OCI-M2 (cell line): ENCODE data around the gene CT45A9.
"Not testable (repeated sequence)": the region's sequence is repeated elsewhere in the genome, so short reads cannot be mapped to it uniquely, and the experiment has no call there.

Experiments used
- DNase-seq: peaks from one replicate; lab custom pipeline; 2025; ENCODE audit not compliant: unreplicated experiment; lab: John Stamatoyannopoulos, UW

The CT45A9 gene

DNA sequence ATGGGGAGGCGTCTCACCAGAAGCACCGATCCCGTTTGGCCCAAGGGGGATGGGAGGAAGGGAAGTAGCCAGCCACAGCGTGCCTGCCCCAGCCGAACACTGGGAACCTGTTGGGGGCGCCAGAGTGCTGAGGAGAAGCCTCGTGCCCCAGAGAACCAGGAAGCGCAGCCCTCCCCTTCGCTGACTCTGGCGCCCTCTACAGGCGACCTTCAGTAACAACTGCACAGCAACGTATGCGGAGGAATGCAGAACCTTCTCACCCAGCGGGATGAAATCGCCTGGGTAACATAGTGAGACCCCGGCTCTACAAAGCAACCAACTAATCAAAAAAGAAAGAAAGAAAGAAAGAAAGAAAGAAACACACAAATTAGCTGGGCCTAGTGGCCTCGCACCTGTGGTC, at the start of gene CT45A9:
Gene CT45A9, minus strand, starts transcription at position 101 of the 400 bp plus-strand sequence. CDS start 3,751 bp downstream, outside the sequence.
- not testable (repeated sequence) for DNase-seq

DNA sequence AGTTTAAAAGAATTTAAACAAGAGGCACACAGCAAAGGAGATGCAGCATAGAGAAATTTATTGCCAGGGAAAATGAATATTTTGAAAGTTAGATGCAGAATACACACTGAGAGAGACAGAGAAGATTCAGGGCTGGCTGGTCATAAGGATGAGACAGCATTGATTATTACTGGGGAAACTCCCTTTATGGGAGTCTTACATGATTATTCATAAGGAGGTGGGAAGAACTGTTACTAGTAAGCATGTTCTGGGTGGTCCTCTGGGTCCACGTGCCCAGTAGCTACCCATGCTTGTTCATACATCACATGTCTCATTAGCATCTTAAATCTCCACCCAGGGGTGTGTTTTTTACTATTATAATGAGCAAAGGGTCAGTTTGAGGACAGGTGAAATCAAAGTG, 48.9 kb upstream of the CT45A9 start:
- not testable (repeated sequence) for DNase-seq

- DNase-seq = no peak
Measured at GRCh38 chrX:135914404-135914803, 42.8 kb upstream of the CT45A9 start.

DNA sequence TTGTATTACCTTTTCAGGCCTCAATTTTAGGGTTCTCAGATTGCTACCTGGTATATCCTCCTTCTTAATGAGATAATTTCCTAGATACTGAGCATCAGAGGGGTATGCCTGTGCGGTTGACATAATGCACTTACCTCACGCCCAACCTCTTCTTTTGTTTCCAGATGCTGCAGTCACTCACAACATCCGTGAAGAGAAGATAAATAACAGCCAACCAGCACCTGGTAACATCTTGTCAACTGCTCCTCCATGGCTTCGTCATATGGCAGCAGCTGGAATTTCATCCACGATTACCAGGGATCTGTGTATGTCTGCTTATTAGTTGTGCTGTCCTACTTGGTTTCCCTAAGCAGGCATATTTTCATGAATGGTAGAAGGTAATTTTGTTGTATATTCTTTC, 38.6 kb upstream of the CT45A9 start:
- no peak for DNase-seq

DNA sequence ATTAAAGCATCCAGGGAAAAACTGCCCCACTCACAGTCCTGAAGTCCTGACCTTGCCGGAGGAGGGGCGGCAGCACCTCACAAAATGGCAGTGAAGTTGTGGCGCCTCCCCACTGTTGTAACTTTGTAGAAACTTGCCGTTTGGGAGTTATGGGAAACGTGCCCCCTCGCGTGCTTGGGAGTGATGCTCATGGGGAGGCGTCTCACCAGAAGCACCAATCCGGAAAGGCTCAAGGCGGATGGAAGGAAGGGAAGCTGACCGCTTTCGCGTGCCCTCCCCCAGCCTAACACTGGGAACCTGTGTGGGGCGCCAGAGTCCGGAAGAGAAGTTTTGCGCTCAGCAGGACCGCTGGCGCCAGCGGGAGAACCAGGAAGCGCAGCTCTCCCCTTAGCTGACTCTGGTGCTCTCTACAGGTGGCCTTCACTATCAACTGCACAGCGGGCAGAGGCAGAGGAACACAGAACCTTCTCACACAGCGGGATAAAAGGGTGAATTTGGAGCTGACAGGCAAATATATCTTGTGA, 21.7 kb upstream of the CT45A9 start, which contains the start of the genes CT45A10 and SAGE1:
Gene CT45A10, minus strand, starts transcription at position 151 of the 524 bp plus-strand sequence. CDS start 8,100 bp downstream, outside the sequence.
Gene SAGE1, plus strand, starts transcription at position 423 of the 524 bp plus-strand sequence. CDS start 2,527 bp downstream, outside the sequence.
- no peak for DNase-seq

- no peak for DNase-seq
Measured at GRCh38 chrX:135892781-135893180, 21.2 kb upstream of the CT45A9 start.

DNA sequence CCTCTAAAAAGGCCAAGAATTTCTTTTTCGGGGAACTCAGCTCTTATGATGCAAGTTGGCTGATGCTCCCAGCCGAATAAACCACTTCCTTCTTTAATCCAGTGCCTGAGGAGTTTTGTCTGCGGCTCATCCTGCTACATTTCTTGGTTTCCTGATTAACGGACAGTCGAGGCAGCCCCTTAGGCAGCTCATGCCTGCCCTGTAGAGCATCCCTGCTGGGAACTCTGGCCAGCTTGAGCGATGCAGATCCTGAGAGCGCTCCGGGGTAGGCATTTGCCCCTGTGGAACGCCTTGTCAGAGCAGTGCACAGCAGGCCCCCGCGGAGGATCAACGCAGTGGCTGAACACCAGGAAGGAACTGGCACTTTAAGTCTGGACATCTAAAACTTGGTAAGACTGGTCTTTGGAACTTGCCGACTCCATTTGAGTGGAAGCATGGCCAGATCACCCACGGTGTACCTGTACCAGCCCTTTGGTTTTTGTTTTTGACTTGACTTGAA, 18.5 kb upstream of the CT45A9 start:
- DNase-seq = no peak

DNA sequence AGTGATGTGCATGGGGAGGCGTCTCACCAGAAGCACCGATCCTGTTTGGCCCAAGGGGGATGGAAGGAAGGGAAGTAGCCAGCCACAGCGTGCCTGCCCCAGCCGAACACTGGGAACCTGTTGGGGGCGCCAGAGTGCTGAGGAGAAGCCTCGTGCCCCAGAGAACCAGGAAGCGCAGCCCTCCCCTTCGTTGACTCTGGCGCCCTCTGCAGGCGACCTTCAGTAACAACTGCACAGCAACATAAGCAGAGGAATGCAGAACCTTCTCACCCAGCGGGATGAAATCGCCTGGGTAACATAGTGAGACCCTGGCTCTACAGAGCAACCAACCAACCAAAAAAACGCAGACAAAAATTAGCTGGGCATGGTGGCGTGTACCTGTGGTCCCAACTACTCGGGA, 17.4 kb upstream of the CT45A9 start:
- DNase-seq = not testable (repeated sequence)

- DNase-seq = not testable (repeated sequence)
Measured at GRCh38 chrX:135888230-135888629, 16.6 kb upstream of the CT45A9 start.

DNA sequence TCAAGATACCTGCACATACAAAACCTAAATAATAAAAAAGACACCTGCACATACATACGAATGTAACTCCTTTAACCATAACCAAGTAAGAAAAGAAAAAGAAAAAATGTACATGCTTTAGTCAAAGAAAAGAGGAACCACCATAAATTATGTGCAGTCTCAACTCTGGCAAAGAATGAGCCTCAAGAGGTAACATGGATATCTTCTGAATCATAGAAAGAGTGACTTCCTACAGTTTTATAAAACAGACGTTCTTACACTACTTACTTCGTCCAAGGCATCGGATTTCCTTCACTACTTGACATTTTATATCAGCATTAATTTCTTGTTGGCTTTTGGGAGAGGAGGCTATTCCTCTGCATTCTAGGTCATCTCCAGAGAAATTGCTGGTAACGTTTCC, 11.1 kb upstream of the CT45A9 start:
- DNase-seq = not testable (repeated sequence)

- not testable (repeated sequence) for DNase-seq
Measured at GRCh38 chrX:135854438-135854837, 17.2 kb downstream of the CT45A9 start, which contains the start of gene CT45A8. Gene CT45A8 (minus strand): TSS chrX:135854538. CDS start chrX:135850783, 3,755 bp downstream.

DNA sequence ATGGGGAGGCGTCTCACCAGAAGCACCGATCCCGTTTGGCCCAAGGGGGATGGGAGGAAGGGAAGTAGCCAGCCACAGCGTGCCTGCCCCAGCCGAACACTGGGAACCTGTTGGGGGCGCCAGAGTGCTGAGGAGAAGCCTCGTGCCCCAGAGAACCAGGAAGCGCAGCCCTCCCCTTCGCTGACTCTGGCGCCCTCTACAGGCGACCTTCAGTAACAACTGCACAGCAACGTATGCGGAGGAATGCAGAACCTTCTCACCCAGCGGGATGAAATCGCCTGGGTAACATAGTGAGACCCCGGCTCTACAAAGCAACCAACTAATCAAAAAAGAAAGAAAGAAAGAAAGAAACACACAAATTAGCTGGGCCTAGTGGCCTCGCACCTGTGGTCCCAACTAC, 34.4 kb downstream of the CT45A9 start, which contains the start of gene CT45A7:
Gene CT45A7, minus strand, starts transcription at position 101 of the 400 bp plus-strand sequence. CDS start 3,747 bp downstream, outside the sequence.
- DNase-seq = not testable (repeated sequence)

DNA sequence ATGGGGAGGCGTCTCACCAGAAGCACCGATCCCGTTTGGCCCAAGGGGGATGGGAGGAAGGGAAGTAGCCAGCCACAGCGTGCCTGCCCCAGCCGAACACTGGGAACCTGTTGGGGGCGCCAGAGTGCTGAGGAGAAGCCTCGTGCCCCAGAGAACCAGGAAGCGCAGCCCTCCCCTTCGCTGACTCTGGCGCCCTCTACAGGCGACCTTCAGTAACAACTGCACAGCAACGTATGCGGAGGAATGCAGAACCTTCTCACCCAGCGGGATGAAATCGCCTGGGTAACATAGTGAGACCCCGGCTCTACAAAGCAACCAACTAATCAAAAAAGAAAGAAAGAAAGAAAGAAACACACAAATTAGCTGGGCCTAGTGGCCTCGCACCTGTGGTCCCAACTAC, 51.7 kb downstream of the CT45A9 start, which contains the start of gene CT45A2:
Gene CT45A2, minus strand, starts transcription at position 101 of the 400 bp plus-strand sequence. CDS start 3,747 bp downstream, outside the sequence.
- not testable (repeated sequence) for DNase-seq
